Ascending aorta (tissue), 2 donors: ENCODE results near the gene ARL16. TPM values are rescaled to one million over a fixed set of nuclear protein-coding genes. Genes with fewer than 3 reads are reported as not detected.
A peak's percentile ranks its signal among the peaks of the same experiment; 100 is the strongest.
"Not testable (repeated sequence)": the region's sequence is repeated elsewhere in the genome, so short reads cannot be mapped to it uniquely, and the experiment has no call there.

Source experiments
- DNase-seq, 2 donors: peaks; one replicate each; pipeline ENCODE4 v3.0.0-alpha.2; 2019; ENCODE audit warnings: low spot score in 2 of 2
- H3K27ac ChIP-seq, 2 donors: fragments of 200-600 bp; sonication (generic); one replicate each; pipeline ENCODE4 v1.5.1; 2016 to 2017; ENCODE audit warnings: mild to moderate bottlenecking in 1 of 2
- H3K27me3 ChIP-seq: fragments of 200-600 bp; sonication (generic); one replicate; pipeline ENCODE4 v1.5.1; 2017
- H3K36me3 ChIP-seq, 2 donors: fragments of 200-600 bp; sonication (generic); one replicate each; pipeline ENCODE4 v1.5.1; 2016
- H3K4me1 ChIP-seq, 2 donors: fragments of 200-600 bp; sonication (generic); one replicate each; pipeline ENCODE4 v1.5.1; 2016 to 2017; ENCODE audit warnings: mild to moderate bottlenecking in 1 of 2
- H3K4me3 ChIP-seq, 2 donors: fragments of 200-600 bp; sonication (generic); one replicate each; pipeline ENCODE4 v1.5.1; 2016 to 2017; ENCODE audit warnings: mild to moderate bottlenecking in 1 of 2
- H3K9me3 ChIP-seq, 2 donors: fragments of 200-600 bp; sonication (generic); one replicate each; pipeline ENCODE4 v1.5.1; 2016
- intact Hi-C: fragments of 100-400 bp; cut with DNase I; formaldehyde crosslinking; loops from one replicate; pipeline ENCODE4 v1.15.1; 2023
- total RNA-seq: library from RNA; depleted of rRNA; stranded (reverse); fragments of >200 nt; gene quantifications from one replicate; pipeline ENCODE4 v1.1.0, GENCODE V29; 2016
- TF ChIP-seq, protein P1 (sequence below), 3 experiments: fragments of 200-600 bp in 2 of 3; fragments of 450-650 bp in 1 of 3; sonication (generic) in 2 of 3; IDR thresholded peaks; one replicate each; pipeline ENCODE4 v1.5.1; 2016 to 2019; ENCODE audit warnings: antibody characterized with exemption in 3 of 3, mild to moderate bottlenecking in 1 of 3, moderate library complexity in 1 of 3

Gene ARL16
- total RNA-seq, 1 donor from 2014 or later = 21.0 TPM

DNA sequence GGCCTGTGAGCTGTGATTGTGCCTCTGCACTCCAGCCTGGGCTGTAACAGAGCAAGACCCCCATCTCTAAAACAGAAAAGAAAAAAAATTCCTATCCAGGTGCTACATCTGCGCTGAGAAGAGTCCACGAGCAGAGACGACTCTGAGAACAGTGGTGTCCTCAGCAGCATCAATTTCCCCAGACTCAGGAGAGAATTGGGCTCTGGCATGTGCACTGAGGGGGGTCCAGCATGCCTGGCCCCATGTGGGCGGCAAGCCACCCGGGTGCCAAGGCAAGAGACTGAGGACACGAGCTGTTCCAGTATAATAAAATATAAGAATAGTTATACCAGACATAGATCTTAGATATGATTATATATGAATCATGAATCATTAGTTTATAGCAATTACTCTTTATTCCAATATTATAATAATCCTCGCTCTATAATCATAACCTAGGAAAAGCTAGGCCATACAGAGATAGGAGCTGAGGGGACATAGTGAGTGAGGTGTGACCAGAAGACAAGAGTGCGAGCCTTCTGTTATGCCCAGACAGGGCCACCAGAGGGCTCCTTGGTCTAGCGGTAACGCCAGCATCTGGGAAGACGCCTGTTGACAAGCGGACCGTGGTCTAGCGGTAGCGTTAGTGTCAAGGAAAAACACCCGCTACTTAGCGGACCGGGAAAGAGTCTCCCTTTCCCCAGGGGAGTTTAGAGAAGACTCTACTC is 7.9 kb downstream of the ARL16 start:
- H3K9me3 ChIP-seq, intact Hi-C loops, H3K4me3 ChIP-seq, H3K27ac ChIP-seq, H3K4me1 ChIP-seq, H3K27me3 ChIP-seq, DNase-seq: not testable (repeated sequence)
- TF ChIP-seq, protein P1, sequence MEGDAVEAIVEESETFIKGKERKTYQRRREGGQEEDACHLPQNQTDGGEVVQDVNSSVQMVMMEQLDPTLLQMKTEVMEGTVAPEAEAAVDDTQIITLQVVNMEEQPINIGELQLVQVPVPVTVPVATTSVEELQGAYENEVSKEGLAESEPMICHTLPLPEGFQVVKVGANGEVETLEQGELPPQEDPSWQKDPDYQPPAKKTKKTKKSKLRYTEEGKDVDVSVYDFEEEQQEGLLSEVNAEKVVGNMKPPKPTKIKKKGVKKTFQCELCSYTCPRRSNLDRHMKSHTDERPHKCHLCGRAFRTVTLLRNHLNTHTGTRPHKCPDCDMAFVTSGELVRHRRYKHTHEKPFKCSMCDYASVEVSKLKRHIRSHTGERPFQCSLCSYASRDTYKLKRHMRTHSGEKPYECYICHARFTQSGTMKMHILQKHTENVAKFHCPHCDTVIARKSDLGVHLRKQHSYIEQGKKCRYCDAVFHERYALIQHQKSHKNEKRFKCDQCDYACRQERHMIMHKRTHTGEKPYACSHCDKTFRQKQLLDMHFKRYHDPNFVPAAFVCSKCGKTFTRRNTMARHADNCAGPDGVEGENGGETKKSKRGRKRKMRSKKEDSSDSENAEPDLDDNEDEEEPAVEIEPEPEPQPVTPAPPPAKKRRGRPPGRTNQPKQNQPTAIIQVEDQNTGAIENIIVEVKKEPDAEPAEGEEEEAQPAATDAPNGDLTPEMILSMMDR (IDR thresholded peaks at IDR 0.05) = peak; percentile 47 to 56 (median 48)
- H3K36me3 ChIP-seq = peaks cover 21 to 28% of the 10 kb centered on the region in 2 donors

DNA sequence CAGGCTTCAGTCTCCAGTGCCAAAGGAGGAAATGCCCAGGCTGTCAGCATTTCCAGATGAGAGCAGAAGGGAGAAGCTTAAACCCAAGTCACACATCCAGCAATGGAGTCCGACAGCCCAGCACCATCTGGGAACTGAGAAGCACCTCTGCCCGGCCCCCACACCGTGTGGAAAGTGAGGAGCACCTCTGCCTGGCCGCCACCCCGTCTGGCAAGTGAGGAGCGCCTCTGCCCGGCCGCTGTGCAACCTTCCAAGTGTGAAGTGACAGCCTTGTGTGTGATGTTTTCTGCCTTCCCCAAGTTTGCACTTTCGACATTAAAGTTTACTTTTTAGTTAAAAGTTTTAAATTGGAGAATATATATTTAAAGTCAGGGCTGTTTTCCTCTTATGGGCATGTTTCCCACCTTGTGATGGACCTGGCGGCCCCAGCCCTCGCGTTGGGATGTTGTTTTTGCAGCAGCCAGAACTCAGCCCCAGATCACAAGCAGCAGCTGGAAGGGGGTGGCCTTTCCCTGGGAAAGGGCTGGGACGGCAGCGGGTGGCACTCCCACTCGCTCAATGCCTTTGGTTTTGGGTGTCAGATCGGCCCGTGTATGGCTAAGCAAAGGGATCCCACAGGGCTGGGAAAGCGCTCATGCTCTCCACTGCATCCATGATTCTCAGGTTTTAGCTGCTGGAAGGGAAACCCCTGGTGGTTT is 9.9 kb downstream of the ARL16 start:
- Histone ChIP-seq H3K27me3 (no peaks in the 10 kb centered on the region), H3K36me3 (peaks cover 33 to 44% of the 10 kb centered on the region in 2 donors), H3K4me1 (no peaks in the 10 kb centered on the region), H3K4me3 (no peak overlapping the region), H3K9me3 (no peaks in the 10 kb centered on the region), H3K27ac (no peak overlapping the region)
- intact Hi-C loops = no loop called here
- TF ChIP-seq, protein P1 (IDR thresholded peaks at IDR 0.05) = no peak
- no peak for DNase-seq

DNA sequence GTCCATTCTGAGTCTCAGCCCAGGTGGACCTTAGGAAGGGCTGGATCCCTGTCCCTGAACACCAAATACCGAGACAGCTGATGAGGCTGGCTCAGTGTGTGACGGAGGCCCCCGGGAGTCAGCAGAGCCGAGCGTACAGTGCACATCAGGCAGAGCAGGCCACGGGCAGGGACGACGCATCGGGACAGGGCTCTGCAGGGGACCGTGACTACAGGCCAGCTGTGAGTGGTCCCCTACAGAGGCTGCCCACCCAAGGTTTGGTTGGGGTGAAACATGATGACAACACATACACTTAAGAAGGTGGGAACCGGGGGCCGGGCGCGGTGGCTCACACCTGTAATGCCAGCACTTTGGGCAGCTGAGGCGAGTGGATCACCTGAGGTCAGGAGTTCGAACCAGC is 10.6 kb downstream of the ARL16 start:
- DNase-seq = no peak
- Histone ChIP-seq H3K27me3 (no peaks in the 10 kb centered on the region), H3K27ac (no peak overlapping the region), H3K4me3 (no peak overlapping the region), H3K9me3 (no peaks in the 10 kb centered on the region), H3K4me1 (no peaks in the 10 kb centered on the region), H3K36me3 (peaks cover 33 to 44% of the 10 kb centered on the region in 2 donors)
- intact Hi-C loops = no loop called here
- TF ChIP-seq, protein P1 (IDR thresholded peaks at IDR 0.05) = no peak

DNA sequence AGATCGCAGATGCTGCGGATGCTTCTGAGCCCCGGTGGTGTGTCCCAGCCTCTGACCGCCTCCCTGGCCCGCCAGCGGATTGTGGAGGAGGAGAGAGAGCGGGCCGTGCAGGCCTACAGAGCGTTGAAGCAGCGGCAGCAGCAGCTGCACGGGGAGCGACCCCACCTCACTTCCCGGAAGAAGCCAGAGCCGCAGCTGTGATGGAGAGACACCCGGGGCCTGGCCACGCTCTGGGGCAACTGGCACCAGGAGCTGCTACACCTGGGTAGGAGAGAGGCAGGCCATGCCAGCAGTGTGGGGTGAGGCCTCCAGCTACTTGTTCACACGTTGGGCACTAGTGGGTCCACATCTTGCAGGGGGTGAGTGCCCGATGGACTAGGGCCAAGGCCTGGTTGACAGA is 11.1 kb downstream of the ARL16 start:
- Histone ChIP-seq H3K27me3 (no peaks in the 10 kb centered on the region), H3K4me3 (no peak overlapping the region), H3K36me3 (peaks cover 33 to 44% of the 10 kb centered on the region in 2 donors), H3K4me1 (peaks cover 0 to 3% of the 10 kb centered on the region in 2 donors), H3K27ac (no peak overlapping the region), H3K9me3 (no peaks in the 10 kb centered on the region)
- intact Hi-C loops = no loop called here
- TF ChIP-seq, protein P1 (IDR thresholded peaks at IDR 0.05) = no peak
- no peak for DNase-seq

DNA sequence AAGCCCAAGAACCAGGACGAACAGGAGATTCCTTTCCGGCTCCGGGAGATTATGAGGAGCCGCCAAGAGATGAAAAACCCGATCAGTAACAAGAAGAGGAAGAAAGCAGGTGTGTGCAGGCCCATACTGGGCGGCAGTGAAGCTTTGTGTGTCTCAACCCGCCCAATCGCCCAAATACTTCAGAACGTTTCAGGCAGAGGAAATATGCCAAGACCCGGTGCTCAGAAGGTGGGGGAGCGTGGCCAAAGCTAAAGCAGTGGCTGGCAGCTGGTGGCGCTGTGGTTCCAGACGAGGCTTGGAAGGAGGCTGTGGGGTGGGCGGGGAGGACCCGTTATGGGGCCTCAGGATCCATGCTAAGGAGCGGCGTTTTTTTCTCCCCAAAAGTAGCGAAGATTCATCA is 15.8 kb downstream of the ARL16 start:
- Histone ChIP-seq H3K4me3 (peak overlapping the region in 1 of 2 donors; percentile 68), H3K27ac (no peak overlapping the region), H3K36me3 (peaks cover 29 to 36% of the 10 kb centered on the region in 2 donors), H3K27me3 (no peaks in the 10 kb centered on the region), H3K9me3 (no peaks in the 10 kb centered on the region), H3K4me1 (peaks cover 3 to 17% of the 10 kb centered on the region in 2 donors)
- DNase-seq = no peak
- intact Hi-C loops = no loop called here
- TF ChIP-seq, protein P1 (IDR thresholded peaks at IDR 0.05) = no peak
